ENCODE results near the gene BAIAP3. TPM values are rescaled to one million over a fixed set of nuclear protein-coding genes. Genes with fewer than 3 reads are reported as not detected.

The BAIAP3 gene
- total RNA-seq, 1 experiment from 2014 or later, result 0.11 TPM

DNA sequence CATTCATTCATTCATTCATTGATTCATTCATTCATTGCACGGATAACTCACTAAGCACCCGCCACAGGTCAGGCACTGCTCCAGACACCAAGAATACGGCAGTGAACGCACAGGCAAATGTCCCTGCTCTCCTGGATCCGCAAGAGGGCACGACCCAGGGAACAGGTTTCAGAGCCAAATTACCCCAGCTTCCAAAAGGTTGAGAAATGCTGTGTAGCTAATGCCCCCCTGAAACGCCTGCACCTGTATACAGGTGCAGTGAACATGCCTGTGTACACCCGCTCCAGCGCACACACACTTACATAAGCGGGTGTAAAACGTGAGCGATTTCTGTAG, 33.6 kb upstream of the BAIAP3 start:
- no peak for DNase-seq (ENCODE audit: low read depth)

DNA sequence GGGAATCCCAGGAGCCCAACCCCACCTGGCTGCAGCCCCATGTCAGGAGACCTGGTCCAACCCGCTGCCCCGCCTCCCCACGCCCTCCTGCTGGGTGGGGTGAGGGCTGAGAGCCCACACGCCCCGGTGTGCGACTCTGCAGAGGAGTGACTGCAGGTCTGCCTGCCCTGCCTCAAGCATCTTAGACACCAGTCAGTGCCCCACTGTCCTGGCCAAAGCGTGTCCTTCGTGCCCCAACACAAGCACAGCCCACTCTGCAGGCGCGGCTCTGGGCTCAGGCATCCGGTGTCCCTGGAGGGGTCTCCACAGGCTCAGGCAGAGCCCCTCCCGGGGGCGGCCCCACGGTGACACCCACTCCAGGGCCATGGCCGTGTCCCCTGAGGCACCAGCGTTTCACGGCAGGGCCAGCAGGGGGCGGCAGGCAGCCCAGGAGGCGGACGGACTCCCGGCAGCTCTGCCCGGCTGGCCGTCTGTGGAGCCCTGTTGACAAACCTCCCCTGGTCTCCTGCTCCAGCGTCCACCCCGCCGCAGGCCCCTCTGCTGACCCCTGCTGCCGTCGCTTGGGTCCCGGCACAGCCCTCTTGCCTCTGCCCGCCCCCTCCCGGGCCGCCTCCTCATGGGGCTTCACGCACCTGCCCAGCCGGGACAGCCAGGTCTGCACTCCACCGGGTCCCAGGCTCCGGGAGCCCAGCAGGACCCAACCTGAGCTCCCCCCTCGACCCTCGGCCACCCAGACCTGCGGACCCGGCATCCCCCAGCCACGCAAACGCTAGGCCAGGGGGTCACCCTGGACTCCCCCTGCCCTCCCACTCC, 32.6 kb upstream of the BAIAP3 start:
- DNase-seq (ENCODE audit: low read depth), result peak; percentile 62

DNA sequence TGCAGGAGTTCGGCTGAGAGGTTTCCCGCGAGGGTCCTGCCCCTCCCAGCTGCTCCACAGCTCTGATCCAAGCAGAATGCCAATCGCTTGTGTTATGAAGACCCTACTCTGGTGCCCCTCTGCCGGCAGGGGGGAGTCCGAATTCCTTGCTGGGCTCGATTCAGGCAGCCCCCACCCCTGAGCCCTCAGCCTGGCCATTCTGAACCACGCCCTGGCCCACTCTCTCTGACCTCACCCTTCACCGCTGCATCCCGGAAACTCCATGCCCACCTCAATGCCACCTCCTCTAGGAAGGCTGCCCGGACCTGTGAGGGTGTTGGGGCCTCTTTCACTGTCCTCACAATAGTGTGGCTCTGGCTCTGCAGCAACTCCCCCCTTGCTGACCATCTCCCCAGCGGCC, 31.9 kb upstream of the BAIAP3 start:
- no peak for DNase-seq (ENCODE audit: low read depth)

DNA sequence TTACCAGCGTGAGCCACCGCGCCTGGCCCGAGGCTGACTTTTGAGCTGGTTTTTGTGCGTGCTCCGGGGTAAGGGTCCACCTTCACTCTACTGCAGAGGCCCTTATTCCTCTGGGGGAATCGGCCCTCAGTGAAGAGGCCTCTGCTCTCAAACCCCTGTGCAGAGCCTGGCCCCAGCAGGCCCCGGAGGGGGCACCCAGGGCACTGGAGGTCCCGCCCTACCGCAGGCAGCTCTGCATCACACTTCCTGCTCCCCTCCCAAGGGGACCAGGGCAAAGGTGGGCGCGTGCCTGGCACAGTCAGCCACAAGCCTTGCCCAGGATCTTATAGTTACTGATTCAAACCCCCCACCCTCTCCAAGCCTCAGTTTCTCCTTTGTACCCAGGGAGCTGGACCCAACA, 27.6 kb upstream of the BAIAP3 start:
- DNase-seq (ENCODE audit: low read depth), result no peak

DNA sequence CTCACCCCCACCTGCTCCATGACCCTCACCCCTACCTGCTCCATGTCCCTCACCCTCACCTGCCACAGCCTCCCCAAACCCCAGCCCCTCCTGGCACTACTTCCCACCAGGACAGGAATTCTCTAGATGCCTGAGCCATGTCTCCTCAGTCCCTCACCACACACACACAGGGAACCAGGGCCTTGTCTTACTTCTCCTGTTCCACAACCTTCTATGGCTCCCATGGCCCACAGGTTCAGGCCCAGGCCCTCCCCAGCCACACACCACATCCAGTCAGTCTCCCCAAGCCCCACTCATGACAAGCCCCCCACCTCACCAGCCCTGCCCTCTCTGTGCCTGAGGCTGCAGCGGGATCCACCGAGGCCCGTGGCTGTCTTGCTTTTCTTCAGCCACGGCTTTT, 27.1 kb upstream of the BAIAP3 start:
- no peak for DNase-seq (ENCODE audit: low read depth)

DNA sequence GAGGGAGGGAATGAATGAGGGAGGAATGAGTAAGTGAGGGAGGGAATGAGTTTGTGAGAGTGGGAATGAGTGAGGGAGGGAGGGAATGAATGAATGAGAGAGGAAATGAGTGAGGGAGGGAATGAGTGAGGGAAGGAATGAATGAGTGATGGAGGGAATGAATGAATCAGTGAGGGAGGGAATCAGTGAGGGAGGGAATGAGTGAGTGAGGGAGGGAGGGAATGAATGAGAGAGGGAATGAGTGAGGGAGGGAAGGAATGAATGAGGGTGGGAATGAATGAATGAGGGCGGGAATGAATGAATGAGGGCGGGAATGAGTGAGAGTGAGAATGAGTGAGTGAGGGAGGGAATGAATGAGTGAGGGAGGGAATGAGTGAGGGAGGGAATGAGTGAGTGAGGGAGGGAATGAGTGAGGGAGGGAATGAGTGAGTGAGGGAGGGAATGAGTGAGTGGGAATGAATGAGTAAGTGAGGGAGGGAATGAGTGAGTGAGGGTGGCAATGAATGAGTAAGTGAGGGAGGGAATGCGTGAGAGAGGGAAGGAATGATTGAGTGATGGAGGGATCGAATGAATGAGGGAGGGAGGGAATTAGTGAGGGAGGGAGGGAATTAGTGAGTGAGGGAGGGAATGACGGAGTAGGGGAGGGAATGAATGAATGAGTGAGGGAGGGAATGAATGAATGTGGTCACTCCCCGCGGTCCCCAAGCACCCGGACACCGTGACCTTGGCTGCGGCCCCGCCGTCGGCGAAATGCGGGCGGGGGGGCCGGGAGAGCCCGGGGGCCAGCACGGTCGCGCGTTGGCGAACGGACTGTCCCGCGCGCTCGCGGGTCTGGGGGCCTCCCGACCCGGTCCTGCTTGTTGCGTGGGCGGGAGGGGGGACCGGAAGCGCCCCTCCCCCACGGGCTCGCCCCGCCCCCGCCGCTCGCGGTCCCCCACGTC, 25.1 kb upstream of the BAIAP3 start:
- DNase-seq (ENCODE audit: low read depth), result no peak

DNA sequence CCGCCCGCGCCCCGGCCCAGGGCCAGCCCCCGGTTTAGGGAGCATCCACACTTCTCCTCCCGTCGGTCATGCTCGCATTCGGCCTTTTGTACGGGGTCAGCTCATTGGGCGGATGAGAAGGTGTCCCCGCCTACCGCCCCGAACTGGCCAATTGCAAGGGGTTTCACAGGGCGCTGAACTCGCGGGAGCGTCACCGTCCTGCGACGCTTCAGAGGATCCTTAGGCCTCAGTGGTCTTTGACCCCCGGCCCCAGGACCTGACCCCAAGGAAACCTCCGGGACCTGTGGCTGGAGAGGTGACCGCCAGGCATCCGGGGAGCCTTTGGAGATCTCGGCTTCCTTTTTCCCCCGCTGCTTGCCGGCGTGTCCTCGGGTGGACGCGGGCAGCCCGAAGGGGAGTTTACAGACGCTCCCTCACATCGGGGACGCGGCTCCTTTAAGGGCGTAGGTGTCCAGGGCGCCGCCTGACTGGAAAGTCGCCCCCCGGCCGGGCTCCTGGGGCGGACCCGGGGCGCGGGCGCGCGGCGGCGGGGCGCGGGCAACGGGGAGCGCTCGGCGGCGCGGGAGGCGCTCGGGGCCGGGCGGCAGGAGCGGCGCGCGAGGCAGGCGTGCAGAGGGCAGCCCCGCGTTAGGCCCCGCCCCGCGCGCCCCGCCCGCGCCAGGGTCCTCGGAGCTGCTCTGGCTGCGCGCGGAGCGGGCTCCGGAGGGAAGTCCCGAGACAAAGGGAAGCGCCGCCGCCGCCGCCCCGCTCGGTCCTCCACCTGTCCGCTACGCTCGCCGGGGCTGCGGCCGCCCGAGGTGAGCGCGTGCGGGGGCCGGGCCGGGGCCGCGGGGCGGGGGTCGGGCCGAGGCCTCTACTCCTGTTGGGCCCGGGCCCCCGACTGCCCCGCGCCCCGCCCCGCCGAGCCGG, 24.2 kb upstream of the BAIAP3 start, which contains the start of gene UBE2I:
UBE2I (plus strand) TSS at position 660 of the 909 bp plus-strand sequence. CDS start 4,395 bp downstream, outside the sequence.
- peak; percentile 95 for DNase-seq (ENCODE audit: low read depth)

DNA sequence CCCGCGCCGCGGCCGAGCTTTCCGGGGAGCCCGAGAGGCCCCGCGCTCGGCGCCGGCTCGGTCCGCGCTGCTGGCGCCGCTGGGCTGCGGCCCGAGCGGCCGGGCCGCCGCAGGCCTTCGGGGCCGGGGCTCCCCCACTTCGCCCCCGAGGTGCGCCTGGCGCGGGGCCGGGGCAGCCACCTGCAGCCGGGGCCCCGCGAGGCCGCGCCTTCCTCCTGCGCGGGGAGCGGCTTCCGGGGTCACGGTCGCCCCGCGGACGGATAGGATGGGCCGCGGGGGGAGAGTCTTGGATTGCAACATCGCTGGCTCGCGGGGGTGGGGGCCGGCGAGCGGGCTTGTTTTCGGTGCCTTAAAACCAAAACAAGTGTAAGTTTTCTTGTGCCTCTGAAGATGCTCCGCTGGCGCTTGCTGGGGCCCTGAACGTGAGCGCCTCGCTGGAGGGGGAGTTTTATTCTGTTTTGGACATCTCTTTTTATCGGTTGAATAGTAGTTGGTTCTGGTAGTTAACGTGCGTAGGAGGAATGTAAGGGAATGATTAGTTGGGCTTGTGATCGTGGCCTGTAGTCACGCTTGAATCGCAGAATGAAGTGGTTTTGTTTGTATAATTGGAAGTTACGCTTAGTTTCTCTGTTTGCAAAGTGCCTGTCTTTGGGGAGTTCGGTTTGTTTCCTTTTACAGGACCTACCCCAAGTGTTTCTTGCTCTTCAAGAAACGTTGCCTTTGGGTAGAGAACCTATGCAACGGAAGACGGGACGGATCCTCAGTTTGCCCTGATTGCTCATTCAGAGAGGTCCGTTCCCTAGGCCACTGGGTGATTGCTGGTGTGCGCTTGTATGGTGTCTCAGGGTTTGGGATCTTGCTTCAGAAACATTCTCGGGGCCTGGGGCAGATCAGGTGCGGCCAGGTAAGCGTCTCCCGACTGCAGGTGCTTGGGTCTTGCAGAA, 23.3 kb upstream of the BAIAP3 start:
- no peak for DNase-seq (ENCODE audit: low read depth)

DNA sequence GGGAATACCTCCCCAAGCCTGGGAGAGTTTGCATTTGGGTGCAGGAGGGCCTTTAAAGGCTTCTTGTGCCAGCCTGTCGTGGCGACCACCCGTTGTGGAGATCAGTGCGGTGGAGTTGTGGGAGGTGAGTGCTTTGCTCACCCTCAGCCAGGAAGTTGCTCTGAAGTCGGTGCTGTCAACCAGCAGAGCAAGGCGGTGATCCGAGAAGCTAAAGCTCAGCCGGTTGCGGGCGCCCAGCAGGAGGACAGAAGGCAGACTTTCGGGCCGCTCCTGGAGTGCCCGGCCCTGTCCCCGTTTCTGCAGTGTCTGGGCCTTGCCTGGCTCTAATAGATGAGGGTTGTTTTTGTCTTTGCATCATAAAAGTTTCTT, 22.6 kb upstream of the BAIAP3 start:
- no peak for DNase-seq (ENCODE audit: low read depth)

DNA sequence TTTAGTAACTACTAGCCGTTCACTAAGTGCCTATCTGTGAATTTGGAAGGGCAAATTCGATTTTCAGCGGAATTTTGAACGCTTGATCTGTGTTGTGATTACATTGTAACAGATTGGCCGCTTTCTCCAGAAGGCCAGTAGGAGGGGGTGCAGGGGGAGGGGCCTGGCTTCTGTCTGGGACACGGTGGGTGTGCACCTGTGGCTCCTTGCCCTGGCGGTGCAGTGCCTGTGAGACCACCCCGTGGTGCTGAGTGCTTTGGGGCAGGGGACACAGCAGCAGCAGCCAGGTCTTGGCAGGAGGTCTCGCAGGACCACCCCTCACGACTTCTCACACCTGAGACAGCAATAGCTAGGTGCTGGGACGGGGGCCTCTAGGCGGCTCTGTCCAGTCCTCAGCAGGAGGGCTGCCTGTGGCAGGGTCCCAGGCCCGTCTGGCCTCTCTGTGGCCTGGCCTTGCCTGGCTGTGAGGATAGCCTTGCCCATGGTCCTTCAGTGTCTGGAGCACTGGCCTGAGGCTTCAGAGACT, 22.2 kb upstream of the BAIAP3 start:
- DNase-seq (ENCODE audit: low read depth), result no peak

DNA sequence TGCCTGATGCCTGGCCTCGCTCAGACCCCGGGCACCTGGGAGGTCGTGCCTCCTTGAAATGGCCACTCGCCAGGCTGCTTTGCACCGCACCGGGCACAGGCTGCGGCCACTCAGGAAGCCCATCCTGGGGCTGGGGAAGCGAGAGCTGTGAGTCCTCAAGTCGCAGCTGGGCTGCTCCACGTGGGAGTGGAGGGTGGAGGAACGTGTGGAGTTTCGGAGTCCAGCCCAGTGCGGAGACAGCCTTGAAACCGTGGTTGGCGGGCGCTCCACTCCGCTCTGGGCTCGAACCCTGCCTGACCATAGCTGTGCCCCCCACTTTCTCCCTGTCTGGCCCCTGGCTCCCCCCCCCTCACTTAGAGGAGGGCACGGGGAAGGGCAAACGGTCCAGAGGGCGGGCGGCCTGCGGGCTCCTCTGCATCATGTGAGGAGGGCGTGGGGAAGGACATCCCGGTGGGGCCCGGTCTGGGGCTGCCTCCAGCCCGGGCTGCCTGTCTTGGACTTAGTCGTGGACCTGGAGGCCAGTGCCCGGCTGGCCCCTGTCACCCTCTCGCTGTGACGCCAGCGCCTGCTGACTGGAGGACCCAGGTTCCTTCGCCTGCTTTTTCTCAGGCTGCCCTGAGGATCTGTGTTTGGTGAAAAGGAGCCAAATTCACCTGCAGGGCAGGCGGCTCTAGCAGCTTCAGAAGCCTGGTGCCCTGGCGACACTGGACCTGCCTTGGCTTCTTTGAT, 21.5 kb upstream of the BAIAP3 start:
- DNase-seq (ENCODE audit: low read depth), result no peak

DNA sequence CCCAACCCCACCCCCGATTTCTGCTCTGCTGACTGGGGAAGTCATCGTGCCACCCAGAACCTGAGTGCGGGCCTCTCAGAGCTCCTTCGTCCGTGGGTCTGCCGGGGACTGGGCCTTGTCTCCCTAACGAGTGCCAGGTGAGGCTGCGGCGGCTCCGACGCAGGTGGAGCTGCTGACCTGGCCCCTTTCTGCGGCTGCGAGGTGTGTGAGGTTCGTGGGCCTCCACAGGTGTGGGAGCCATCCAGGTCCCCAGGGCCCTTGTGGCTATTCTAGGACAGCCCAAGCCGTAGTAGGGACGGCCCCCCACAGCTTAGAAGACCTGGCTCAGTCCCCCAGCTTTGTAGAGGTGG, 21.0 kb upstream of the BAIAP3 start:
- DNase-seq (ENCODE audit: low read depth), result no peak

DNA sequence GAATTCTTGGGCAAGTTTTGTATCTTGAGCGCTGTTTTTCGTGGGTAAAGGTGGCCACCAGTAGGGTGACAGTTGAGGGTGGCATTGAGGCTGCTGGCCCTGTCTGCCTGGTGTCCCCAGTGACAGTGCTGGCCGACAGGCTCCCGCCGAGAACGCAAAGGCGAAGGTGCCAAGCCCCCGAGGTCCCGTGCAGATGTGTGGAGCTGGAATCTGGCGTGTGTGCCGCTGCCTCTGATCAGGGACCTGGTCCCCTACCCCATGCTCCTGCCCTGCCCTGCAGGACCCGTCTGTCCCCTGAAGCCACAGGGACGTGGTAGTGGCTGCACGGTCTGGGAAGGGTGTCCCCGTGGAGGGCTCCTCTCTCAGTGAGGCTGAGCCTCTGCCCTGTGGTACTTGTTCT, 20.5 kb upstream of the BAIAP3 start:
- DNase-seq (ENCODE audit: low read depth), result no peak

DNA sequence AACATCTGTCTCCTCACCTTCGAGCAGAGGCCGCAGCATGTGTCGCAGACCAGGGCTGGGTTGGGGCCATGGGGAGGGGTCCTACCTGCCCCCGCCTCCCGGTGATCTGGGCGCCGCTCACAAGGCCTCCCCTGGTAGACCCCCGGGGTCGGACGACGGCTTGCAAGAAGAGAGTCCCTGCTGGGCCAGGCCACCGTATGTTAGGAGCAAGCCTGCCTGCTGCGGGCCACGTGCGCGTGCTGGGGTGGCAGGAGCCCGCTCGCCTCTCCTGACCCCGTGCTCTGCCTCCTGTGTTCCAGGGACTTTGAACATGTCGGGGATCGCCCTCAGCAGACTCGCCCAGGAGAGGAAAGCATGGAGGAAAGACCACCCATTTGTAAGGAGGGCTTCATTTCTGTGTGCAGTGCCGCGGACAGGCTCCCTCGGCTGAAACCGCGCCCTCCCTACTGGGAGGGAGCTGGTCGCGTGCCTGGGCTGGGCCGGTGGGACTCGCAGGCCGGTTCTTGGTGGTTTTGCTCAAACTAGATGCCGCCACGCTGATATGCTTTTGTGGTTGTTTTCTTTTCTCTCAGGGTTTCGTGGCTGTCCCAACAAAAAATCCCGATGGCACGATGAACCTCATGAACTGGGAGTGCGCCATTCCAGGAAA, 19.6 kb upstream of the BAIAP3 start:
- DNase-seq (ENCODE audit: low read depth), result no peak

DNA sequence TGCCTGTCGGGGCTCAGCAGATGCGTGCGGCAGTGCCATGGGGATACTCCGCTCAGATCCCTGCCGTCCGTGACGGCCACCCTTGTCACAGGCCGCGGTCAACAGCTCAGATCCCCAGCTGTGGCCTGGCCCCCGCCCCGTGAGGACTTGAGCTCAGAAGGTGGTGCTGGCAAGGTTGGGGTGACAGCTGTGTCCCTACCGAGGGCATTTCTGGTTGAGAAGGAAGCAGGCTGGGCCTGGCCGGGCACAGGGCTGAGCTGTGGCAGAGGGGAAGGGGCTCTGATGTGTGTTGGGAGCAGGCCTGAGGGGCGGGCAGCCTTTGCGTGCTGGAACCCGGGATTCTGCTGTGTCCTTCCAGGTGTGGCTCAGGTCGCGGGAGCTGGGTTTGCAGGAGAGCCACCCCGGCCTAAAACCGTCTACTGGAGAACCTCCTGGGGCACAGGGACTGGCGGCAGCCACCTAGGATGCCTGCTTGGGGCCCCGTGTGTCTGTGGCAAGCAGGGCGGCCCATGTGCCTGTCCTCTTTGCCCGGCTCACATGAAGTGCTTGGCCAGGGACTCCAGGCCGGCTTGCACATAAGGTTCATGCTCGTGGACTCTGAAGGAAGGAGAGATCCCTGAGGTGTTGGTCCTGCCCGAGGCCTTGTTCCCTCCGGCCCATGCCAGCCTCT, 18.9 kb upstream of the BAIAP3 start:
- DNase-seq (ENCODE audit: low read depth), result no peak

DNA sequence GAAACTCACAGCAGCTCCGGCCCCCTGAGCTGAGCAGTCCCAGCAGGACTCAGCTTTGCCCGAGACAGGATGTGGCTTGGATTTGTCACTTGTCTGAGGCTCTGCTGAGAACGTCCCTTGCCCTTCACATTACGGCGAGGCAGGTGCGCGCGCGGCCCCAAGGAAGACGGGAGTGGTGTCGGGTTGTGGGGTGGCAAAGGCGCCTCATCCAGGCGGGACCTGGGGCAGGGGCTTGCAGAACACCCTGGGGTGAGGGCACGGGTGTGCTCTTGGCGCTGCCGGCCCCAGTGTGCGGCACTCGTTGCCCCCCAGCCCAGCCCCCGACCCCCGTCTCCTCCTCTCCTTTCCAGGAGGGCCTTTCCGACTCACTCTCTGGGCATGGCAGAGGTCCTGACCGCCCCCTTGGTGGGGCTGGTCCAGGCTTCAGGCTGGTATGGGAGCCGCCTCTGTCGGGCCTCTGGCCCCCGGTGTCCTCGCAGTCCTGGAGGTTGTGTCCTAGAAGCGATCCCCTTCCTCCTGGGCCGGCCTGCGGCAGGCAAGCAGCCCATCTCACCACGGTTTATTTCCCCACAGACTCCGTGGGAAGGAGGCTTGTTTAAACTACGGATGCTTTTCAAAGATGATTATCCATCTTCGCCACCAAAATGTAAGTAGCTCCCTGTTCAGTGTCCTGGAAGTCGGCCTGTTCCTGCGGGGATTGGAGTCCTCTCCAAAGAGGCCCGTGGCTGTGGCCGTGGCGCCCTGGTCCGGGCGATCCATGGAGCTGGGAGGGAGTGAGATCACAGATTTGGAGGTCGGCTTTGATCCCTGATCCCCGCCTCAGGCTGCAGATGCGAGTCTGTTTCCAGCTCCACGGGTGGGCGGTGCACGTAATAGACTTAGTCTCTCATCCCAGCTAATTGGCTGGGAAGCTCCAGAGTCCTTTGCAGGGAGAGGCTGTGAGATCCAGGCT, 18.1 kb upstream of the BAIAP3 start:
- DNase-seq (ENCODE audit: low read depth), result no peak

DNA sequence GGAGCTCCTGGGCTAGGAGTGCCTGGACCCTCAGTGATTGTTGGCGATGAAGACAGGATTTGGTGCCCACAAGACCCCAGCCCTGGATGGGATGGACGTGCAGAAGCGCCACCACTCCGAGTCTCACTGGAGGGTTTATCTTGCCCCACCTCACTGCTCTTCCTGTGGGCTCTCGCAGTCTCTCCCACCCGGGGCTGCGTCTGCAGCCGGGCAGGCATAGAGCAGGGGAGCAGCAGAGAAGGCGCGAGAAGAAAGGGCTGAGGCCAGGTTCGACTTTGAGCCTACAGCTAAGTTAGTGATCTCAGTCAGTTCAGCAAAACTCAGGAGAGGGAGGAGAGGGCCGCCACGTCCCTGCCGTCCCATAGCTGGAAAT, 17.4 kb upstream of the BAIAP3 start:
- DNase-seq (ENCODE audit: low read depth), result no peak

Data from Daoy (cell line).